Activated T-cell treated with anti-CD3 and anti-CD28 coated beads for 1 hour (primary cell): ENCODE data around the gene CDH15.
"Not testable (repeated sequence)": the region's sequence is repeated elsewhere in the genome, so short reads cannot be mapped to it uniquely, and the experiment has no call there.

Experiments
- DNase-seq: peaks from one replicate; pipeline ENCODE4 v3.0.0-alpha.2; 2020; ENCODE audit warnings: low read depth

The CDH15 gene

DNA sequence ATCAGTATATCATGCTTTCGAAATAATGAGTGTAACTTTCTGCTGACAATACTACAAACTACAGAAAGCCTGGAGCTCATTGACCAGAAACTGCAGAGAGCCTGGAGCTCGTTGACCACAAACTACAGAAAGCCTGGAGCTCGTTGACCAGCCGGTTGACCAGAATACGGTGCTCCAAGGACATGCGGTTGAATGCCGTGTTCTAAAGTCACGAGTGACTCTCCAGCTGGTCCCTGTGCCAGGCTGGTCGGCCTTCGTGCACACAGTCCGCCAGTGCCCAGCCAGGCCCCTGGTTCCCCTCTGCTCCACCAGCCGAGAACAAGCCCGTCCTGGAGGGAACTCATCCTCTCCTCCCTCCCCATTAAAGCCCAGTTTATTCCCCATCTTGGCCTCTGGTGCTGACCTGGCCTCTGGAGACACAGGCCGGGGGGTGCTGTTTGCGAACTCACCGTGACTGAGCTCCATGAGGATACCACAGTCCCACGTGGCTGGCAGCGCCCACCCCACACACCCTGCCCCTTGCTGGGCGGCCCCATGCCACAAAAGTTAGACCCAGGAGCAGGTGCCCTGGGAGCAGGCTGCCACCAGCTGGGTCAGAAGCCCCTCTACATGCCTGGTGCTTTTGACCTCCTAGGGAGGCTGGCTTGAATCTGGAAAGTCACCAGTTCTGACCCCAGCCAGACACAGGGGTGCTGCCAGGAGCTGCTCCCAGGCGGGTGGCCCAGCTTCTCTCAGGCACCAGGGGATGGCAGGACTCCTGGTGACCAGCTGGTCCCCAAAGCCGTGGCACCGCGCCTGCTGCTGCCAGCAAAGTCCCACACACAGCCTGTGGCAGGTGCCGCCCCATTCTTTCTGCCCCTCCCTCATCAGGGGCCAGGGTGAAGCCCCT, 15.5 kb upstream of the CDH15 start:
- no peak for DNase-seq

DNA sequence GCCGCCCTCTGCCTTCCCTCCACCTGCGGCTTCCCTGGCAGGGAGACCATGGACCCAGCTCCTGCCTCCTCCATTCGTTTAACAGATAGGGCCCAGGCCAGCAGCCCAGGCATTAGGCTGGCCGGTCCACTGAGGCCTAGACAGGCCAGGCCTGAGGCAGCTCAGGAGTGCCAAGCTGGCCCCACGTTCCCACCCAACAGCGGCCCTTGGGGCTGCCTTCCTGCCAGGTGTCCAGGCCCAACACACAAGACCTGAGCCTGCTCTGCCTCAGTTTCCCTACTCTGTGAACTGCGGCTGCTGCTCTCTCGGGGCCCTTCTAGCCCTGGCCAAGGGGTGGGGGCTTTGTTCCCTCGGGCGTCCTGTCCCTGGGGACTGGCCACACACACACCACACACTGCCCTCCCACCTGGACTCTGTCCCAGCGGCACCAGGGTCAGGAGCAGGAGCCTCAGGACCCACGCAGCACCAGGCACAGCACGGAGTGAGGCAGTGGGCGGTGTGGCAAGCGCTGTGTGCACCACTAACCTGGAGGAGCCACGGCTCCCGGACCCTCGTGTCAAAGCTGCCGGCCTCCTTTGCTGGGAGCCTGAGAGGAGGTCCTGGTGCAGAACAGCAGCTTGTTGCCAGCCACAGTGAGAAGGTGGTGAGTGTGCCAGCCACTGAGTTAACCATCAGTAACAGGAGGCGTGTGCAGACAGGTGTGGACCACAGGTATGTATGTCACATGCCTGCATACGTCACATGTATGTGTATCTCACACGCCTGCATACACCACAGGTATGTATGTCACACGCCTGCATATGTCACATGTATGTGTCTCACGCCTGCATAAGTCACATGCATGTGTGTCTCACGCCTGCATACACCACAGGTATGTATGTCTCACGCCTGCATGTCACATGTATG, 14.6 kb upstream of the CDH15 start:
- DNase-seq: no peak

DNA sequence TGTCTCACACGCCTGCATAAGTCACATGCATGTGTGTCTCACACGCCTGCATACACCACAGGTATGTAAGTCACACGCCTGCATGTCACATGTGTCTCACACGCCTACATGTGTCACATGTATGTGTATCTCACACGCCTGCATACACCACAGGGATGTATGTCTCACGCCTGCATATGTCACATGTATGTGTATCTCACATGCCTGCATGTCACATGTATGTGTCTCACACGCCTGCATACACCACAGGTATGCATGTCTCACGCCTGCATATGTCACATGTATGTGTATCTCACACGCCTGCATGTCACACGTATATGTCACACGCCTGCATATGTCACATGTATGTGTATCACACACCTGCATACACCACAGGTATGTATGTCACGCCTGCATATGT, 13.8 kb upstream of the CDH15 start:
- DNase-seq: no peak

DNA sequence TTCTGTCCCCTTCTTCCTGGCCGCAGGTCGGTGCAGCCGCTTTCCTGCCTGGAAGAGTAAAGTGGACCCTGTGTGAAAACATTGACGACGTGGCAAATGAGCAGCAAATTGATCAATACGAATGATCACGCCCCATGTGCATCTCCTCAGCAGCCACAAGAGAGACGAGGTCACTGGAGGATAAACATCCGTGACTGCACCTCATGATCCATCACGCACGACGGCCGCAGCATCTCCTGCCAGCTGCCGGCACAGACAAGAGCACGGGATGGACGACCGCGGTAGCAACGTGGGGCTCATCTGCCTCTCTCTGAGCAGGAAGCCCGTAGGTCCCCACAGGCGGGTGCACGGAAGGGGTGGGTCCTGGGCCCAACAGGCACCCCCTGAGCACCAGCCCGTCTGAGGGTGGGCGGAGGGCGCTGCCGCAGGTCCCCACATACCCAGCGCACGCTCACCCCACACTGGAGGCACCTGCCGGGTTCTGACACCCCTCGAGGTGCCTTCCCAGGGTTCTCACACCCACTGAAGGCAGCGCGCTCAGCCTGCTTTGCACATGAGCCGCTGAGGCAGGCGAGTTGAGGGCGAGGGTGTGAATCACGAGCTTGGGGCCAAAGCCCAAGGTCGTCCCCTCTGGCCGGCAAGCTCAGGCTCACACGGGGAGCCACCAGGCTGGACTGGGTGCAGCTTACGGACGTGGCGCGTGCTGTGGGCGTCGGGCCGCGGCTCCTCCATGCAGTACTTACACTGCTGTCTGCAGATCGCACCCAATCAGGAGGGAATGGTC, 12.3 kb upstream of the CDH15 start:
- DNase-seq: no peak

DNA sequence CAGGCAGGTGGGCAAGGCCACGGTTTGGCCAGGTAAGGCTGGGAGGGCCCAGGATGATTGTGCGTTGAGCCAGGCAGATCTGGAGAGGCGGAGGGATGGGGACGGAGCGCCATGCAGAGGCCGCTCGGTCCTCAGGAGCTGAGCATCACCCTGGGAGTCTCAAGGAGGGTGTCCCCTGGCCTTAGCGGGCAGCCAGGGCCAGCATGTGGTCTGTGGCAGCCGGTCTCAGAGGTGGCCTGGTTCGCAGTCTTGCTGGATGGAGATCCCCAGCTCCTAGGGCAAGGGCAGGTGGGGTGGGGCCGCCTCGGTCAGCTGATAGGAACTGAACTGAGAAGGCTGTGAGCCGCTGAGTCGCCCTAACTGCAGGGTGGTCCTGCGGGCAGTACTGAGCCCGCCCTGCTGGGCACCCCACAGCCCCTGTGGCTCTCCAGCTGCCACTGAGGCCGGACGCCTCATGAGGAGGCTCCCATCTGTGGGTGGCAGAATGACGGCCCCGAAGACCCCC, 11.6 kb upstream of the CDH15 start:
- DNase-seq: no peak

DNA sequence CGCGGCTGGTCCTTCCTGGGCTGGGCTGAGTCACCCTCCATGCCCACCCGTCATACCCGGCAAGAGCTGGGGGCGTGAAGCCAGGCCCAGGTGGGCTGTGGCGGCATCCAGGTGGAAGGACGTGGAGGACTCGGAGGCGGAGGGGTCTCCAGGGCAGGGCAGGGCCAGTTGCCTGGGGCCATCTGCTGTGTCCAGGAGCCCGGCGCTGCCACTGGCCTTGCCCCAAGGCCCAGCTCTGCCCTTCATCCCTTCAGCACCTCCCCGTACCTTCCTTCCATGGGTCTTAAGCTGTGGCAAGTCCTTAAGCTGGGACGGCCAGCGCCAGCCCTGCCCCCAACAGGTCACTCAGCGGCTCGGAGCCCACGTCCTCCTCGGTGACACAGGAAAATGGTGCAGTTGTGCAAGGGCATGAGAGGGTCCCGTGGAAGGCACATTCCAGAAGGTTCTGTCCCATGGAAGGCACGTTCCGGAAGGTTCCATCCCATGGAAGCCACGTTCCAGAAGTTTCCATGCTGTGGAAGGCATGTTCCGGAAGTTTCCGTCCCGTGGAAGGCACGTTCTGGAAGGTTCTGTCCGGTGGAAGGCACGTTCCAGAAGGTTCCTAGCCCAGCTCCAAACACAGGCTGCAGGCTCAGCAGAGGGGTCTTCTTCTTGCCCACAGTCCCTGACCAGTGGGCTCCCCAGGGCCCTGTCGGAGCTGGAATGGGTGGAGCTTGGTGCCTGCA, 10.4 kb upstream of the CDH15 start:
- no peak for DNase-seq

DNA sequence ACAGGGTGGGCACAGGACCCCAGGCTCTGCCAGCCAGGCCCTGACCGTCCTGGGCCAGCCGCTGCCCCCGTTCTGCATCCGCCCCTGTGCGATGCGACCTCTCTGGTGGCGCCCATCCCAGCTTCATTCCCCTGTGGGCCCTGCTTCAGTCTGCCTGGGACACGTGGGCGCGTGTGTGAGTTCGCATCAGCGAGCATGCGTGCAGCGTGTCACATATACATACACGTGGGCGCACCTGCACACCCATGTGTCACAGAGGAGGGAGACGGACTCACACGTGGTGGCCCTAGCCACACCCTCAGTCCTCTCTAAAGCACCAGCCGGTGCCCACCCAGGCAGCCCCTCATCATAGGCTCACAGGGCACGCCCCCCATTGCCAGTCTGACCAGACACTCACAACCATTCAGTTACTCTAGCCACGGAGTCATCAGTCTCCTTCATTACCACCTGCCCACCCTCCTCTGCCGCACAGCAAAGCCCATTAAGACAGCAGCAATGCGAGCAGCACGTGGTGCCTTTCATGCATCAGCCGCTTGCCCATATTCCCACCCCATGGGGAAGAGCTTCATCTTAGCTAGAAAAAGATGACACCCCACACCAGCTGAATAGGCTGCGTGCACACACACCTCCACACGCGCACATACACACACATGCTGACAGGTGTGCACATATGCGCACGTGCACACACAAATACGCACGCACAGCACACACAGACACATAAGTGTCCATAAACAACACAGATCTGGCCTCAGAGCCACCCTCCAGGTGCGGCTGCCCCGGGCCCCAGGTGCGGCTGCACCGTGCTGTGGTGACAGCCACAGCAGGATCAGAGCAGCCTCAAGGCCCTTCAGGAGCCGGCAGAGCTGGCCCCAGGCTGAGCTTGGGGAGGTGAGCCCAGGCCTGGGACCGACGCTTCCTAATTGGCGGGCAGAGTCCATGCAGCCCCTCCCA, 9.5 kb upstream of the CDH15 start:
- no peak for DNase-seq

DNA sequence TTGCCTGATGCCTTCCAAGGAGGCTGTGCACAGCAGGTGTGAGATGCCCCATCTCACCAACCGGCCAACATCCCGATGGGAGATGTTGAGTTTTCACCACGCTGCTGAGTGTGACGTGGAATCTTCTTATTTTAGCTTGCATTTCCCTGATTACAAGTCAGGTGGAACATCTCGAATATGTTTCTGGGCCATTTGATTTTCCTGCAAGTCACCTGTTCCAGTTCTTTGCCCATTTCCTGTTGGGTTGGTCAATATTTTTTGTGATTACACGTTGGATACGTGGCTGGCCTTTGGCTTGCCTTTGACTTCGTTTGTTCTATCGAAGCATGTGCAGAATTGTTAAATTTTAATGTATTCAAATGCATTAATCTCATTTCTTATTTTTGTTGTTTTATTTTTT, 8.3 kb upstream of the CDH15 start:
- DNase-seq: no peak

DNA sequence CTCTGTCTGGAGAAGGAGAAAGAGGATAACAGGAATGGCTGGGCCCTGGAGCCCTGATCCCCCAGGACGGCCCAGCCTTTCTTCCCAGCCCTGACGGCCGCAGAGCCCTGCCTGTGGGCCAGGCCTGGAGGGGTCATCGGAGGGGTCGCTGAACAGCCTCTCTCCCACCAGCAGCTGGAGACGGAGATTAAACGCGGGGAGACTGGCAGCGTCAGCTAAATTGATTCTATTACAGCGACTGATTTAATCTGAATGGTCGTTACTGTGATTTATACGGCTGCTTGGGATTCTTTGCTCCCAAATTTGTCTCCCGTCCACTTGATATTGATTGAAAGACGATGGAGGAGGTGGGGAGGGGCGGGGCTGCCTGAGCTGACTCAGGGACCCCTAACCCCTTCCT, 7.1 kb upstream of the CDH15 start:
- no peak for DNase-seq

DNA sequence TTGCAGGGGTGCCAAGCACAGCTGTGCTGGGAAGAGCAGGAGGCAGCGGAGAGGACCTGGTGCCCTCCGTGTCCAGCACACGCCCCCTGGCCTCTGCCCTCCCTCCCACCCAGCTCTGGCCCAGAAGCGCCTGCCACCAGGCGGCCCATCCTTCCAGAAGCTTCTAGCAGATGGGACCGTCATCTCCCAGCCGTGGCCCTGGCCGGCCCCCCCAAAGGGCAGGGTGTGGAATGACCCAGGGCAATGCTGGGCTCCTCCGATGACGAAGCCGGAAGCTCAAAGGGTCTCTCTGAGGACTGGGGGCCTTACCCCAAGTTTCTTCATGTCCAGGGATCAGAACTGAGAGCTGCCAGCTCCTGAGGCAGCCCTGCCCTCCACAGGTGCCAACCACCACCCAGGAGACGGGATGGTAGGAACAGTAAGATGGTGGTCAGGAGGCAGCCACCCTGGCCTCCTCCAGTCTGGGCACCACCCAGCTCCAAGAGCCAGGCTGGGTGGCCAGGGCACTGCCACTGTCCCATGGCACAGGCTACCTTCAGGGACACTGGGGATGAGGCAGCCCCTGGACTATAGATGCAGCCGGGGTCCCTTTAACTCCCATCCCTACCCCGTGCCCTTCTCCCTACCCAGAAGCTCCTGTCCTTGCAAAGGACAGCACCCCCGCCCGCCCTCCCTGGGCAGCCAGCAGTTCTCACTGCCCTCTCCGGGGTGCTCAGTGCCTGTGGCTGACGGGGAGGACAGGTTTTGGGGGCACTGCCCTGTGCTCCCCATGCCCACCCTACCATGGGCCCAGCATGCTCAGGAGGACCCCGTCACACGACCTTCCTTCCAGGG, 6.5 kb upstream of the CDH15 start:
- no peak for DNase-seq

DNA sequence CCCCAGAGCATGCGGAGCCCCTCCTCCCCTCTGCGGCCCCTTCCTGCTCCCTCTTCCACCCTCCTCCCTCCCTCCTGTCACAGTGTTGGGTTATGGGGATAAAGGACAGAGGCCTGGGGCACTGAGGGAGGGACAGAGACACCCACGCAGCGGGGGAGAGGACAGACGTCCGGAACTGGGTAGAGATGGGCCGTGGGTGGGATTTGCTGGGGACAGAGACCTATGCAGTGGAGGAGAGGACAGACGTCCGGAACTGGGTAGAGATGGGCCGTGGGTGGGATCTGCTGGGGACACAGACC, 5.9 kb upstream of the CDH15 start:
- DNase-seq: not testable (repeated sequence)

DNA sequence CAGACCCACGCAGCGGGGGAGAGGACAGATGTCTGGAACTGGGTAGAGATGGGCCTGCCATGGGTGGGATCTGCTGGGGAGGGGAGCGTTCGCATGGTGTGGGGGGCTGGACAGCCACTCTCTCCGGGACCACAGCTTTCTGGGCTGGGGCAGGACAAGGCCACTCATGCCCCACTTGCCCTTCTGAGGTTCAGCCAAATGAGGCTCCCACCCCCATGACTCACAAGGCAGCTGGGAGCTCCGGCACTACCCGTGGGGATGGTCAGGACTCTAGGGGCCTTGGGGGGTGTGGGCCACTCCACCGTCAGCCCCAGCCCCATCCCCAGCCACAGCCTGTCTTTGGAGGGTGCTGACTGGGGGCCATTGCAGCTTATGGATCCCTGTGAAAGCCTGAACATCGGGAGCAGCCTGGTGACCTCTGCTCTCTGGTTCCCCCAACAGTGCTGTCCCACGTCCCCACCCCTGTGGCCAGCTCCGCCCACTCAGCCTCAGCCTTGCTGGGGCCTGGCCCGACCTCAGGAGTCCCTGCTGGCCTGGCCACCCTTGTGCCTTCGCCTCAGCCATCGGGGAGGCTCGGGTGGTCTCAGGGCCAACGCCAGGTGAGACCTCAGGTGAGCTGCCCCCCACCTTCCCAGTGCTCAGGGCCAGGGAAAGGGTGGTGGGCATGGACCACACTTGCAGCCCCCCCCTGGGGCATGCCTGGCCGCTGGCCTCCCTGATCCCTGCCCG, 4.7 kb upstream of the CDH15 start:
- no peak for DNase-seq

DNA sequence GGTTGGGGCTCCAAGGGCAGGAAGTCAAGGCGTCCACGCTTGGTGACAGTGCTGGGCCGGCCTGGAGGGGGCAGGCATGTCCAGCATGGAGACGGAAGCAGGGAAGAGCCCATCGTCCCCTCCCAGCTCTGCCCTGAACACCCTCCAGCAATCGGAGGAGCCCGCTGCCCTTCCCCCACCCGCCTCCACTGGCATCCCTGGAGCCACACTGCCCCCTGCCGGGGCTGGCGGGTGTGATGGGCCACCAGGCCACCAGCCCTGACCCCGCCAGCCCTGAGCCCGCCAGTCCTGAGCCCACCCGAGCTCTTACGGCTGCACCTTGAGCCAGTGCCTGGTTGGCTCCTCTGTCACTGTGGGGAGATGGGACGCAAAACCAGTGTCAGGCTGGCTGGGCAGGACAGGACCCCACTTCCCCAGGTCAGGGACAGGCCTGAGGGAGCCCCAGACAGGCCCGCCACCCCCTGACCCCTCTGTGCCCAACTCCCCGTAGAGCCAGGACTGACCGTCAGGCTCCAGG, 4.1 kb upstream of the CDH15 start:
- DNase-seq: peak; percentile 92

DNA sequence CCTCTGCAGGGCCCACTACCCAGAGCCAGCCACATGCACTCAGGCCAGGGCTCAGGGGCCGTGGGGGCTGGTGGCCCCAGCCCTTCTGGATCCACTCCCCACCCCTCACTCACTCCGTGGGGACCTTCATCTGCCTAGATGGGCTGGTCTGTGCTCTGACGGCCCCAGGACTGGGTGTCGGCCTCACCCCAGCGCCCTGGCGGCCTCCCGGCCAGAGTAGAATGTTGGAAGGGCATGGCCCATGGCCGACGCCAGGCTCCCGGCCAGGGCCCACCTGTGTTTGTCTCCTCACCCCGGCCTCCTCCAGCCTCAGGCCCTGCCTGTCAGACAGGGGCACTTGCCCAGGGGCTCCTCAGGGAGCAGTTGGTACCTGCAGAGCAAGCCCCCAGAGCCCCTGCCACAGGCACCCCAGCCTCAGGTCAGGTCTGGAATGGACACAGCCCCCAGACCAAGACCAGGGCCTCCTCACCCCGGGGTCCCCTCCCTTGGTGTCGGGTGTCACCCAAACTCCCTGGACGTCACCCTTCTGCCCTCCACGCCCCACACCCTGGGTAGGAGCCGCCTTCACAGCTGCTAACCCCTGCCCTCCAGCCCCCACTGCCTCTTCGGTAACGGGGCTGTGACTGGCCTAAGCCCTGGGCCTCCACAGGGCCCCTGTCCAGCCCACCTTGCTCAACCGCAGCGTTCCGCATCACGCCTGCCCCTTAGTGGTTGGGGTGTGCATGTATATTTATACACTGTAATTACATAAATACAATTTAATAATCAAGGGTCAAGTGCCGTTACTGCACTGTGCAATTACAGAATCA, 3.0 kb upstream of the CDH15 start:
- DNase-seq: no peak

DNA sequence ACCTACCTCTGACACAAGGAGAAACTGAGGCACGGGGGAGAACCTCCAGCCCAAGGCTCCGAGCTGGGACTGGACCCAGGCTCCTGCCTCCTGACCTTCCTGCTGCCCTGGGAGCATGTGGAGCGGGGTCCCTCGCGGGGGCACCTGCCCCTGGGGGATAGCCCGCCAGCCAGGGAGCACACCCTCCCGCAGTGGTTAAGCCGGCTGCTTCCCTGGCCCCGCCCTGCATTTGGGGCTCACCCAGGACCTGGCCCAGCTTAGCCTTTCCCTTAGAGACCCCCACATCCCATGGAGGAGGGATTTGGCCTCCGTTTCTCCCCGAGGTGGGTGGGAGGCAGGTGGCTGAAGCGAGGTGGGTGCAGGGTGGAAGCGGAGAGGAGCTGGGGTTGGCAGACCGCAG, 1.8 kb upstream of the CDH15 start:
- no peak for DNase-seq

DNA sequence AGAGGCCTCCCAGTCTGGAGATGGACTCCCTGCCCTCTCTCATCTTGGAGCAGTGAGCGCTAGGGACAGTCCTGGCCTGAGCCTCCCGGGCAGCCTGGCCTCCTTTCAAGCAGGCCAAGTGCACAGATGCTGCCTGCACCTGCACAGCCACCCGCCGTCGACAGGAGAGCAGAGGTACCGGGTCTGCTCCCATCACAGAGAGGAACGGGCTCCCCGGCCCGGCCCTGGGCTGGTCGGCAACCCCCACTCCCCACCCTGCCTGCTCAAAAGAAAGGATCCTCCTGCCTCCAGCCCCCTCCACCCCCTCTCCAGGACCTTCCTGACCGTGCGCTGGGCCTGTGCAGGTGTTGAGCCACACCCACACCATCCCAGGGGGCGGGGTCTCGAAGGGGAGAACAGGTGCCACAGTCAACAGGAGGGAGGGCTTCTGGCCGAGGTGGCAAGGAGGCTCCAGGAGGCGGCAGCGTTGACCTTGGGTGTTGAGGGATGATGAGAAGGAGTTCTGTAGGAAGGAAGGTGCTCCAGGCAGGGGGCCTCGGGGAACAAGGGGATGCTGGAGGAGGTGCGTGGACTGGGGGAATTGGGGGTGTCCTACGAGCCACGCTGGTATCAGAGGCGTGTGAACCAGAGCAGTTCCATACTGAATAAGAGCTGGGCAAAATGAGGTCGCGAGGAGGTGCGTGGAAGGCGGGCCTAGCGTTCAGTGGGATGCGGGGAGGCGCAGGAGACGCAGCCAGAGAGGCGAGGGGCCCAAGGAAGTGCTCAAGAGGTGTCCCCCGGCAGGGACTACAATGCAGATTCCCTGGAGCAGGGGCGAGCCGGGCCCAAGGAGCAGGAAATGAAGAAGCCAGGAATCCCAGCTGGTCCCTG, 967 bp upstream of the CDH15 start:
- DNase-seq: no peak

DNA sequence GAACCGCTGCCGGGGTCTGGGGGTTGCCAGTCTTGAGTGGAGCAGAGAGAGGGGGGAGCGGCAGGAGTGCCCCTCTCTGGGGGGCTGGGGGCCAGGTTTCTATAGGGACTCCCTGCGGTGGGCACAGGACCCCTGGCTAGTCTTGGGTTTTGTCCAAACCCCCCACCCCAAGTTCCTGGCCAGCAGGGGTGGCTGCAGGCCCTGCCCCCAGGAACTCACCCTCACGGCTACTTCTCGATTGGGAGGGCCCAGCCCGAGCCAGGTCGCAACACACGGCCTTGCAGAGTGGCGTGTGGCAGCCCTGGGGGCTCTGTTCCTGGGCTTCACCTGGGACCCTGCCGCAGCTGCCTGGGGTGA, 601 bp downstream of the CDH15 start:
- no peak for DNase-seq
